T-helper 22 cell (primary cell): ENCODE results near the gene EGR1.
"Not testable (repeated sequence)": the region's sequence is repeated elsewhere in the genome, so short reads cannot be mapped to it uniquely, and the experiment has no call there.

Experiments
- DNase-seq: peaks from one replicate; pipeline ENCODE4 v3.0.0-alpha.2; 2020; ENCODE audit warnings: low read depth

Gene EGR1

DNA sequence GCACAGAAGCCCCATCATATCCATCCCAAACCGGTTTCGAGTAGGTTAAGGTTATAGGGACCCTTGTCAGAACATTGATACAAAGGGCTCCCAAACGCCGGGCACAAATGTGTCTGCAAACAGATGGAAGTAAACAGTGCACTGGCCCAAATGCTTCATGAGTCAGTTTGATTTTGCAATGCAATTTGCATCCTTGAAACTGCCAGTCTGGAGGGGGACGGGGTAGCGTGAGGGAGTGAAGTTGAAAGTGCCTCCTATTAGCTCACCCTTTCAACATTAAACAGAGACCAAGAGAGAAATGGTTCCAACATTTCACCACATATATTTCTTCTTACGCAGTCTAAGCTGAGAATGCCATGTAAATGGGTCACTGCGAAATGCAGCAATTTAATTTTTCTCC is 42.2 kb downstream of the EGR1 start:
- not testable (repeated sequence) for DNase-seq

DNA sequence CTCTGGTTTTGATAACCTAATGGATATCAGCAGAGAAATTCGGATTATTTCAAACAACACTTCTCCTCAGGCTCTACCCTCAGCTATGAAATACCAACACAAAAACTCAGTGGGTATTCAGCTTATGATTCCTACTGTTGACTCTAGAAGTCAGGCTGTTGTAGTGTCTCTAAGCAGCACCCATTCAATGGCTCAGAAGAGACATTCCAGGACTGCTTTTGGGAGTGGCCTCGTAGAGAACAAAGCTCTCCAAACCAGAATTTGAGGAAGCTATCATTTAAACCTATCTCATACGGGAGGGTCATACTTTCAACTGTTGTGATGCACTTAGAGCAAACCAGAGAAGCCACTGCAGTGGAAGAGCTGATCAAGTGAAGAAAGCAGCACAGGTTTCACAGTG is 43.7 kb downstream of the EGR1 start:
- no peak for DNase-seq

DNA sequence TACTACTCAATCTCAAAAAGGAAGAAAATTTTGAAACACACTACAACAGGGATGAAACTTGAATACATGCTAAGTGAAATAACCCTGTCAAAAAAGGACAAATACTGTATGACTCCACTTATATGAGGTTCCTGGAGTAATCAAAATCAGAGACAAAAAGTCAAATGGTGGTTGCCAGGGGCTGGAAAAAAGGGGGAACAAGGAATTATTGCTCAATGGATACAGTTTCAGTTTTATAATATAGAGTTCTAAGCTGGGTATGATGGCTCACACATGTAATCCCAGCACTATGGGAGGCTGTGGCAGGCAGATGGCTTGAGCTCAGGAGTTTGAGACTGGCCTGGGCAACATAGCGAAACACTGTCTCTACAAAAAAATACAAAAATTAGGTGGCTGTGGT is 48.7 kb downstream of the EGR1 start:
- no peak for DNase-seq

DNA sequence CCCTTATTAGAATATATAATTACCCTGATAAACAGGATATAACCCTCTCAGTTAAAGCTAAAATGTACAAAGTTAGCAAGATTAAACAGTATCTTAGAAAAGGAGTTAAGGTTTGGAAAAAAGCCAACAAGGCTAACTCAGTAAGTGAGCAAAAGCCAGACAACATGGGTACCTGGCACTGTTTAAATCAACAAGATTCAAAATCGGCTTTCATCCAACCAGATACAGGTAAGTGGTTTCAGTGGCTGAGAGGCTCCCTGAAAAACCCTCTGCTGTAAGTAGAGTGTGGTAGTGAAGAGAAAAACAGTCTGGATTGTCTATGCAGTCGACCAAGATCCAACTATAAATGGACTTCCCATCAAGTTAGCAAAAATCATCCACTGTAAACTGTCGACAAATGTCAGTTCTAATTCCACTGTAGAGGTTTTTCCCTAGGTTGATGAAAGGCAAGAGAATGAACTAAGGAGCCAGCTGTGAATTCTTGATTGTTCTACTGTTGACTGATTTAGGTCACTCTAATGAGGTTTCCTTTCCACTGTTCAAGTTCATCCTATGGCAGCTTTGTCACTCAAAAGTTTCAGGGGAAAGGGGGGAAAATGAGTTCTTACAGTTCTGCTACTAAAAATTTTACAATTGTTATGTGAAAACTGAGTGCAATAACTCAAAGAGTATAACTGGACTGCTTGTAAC is 50.4 kb downstream of the EGR1 start:
- DNase-seq: no peak

DNA sequence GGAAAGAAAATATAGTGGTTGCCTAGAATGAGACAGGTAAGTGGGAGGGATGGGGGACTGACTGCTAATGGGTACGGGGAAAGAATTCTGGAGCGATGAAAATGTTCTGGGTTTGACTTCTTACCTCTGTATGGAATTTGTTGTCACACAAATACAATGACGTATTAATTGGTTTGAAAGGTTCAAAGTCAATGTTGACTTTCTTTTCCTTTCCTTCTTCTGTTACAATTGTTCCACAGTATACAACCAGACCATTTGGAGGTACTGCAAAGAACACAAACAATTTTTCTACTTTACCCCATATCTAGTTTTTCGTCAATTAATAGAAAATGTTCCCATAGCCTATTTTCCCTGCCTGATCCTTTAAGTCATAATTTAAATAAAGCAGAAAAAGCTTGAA is 52.2 kb downstream of the EGR1 start:
- DNase-seq: no peak
